Neuronal stem cell (in vitro differentiated cells): ENCODE data around the gene IFNLR1.

Experiments used
- DNase-seq: peaks from one replicate; pipeline ENCODE4 v3.0.0-alpha.2; 2013; ENCODE audit warnings: low spot score
- H2AFZ ChIP-seq: one replicate; pipeline ENCODE4 v1.6.1; 2013; ENCODE audit warnings: mild to moderate bottlenecking, low read length, inconsistent platforms
- H2AK5ac ChIP-seq: 2 replicates; pipeline ENCODE4 v1.6.1; 2013; ENCODE audit warnings: low read depth, mild to moderate bottlenecking, inconsistent platforms, low read length, moderate library complexity, mixed read lengths
- H2BK120ac ChIP-seq: 2 replicates; pipeline ENCODE4 v1.6.1; 2013; ENCODE audit warnings: low read depth, mild to moderate bottlenecking, inconsistent platforms, low read length, moderate library complexity, mixed read lengths
- H2BK12ac ChIP-seq: one replicate; pipeline ENCODE4 v1.6.1; 2013; ENCODE audit warnings: low read length, inconsistent platforms
- H2BK15ac ChIP-seq: 2 replicates; pipeline ENCODE4 v1.6.1; 2013; ENCODE audit warnings: mild to moderate bottlenecking, low read length, inconsistent platforms, mixed read lengths
- H2BK5ac ChIP-seq: one replicate; pipeline ENCODE4 v1.6.1; 2013; ENCODE audit warnings: inconsistent platforms, mild to moderate bottlenecking, low read length, moderate library complexity
- H3K14ac ChIP-seq: one replicate; pipeline ENCODE4 v1.6.1; 2013; ENCODE audit warnings: low read length, inconsistent platforms
- H3K18ac ChIP-seq: 2 replicates; pipeline ENCODE4 v1.6.1; 2013; ENCODE audit warnings: low read length, inconsistent platforms
- H3K23ac ChIP-seq: 2 replicates; pipeline ENCODE4 v1.6.1; 2013; ENCODE audit warnings: low read depth, mild to moderate bottlenecking, mixed read lengths, low read length, inconsistent platforms; ENCODE audit not compliant: poor library complexity
- H3K27ac ChIP-seq: replicated peaks from 3 replicates; pipeline ENCODE4 v1.5.1; 2013; ENCODE audit warnings: low read length, inconsistent platforms
- H3K27me3 ChIP-seq, 3 experiments: 2 replicates each; pipeline ENCODE4 v1.6.1; 2013; ENCODE audit warnings: low read length in 3 of 3, mild to moderate bottlenecking in 2 of 3, inconsistent platforms in 1 of 3, low read depth in 1 of 3, mixed read lengths in 1 of 3, moderate library complexity in 1 of 3; ENCODE audit not compliant: control insufficient read depth in 3 of 3, insufficient read depth in 3 of 3
- H3K36me3 ChIP-seq, 2 donors: replicated peaks in 1 of 2; 2 replicates each; pipeline ENCODE4 v1.6.1; 2013; ENCODE audit warnings: low read length in 2 of 2; ENCODE audit not compliant: control insufficient read depth in 2 of 2, insufficient read depth in 2 of 2
- H3K4ac ChIP-seq: 2 replicates; pipeline ENCODE4 v1.6.1; 2013; ENCODE audit warnings: inconsistent platforms, mild to moderate bottlenecking, low read length, moderate library complexity
- H3K4me1 ChIP-seq, 2 donors: 1 replicate in 1 of 2; 2 replicates in 1 of 2; pipeline ENCODE4 v1.6.1; 2013; ENCODE audit warnings: low read length in 2 of 2, low read depth in 1 of 2; ENCODE audit not compliant: control insufficient read depth in 2 of 2, insufficient read depth in 1 of 2
- H3K4me2 ChIP-seq: one replicate; pipeline ENCODE4 v1.6.1; 2013; ENCODE audit warnings: mild to moderate bottlenecking, low read length, inconsistent platforms; ENCODE audit not compliant: insufficient read depth, poor library complexity, severe bottlenecking
- H3K4me3 ChIP-seq, 2 donors: 2 replicates each; pipeline ENCODE4 v1.5.1; 2013; ENCODE audit warnings: low read length in 2 of 2, mild to moderate bottlenecking in 2 of 2, inconsistent platforms in 1 of 2, moderate library complexity in 1 of 2
- H3K79me1 ChIP-seq: one replicate; pipeline ENCODE4 v1.6.1; 2013; ENCODE audit warnings: low read depth, mild to moderate bottlenecking, inconsistent platforms, low read length, moderate library complexity
- H3K9ac ChIP-seq: one replicate; pipeline ENCODE4 v1.6.1; 2013; ENCODE audit warnings: mild to moderate bottlenecking, low read depth, low read length, inconsistent platforms; ENCODE audit not compliant: poor library complexity
- H3K9me3 ChIP-seq, 2 donors: replicated peaks in 1 of 2; 2 replicates each; pipeline versions ENCODE3 to v1.6.1; 2013; ENCODE audit warnings: low read length in 2 of 2, mild to moderate bottlenecking in 2 of 2, inconsistent platforms in 1 of 2, low read depth in 1 of 2, mixed read lengths in 1 of 2, moderate library complexity in 1 of 2; ENCODE audit not compliant: control insufficient read depth in 2 of 2, insufficient read depth in 1 of 2
- H4K8ac ChIP-seq: one replicate; pipeline ENCODE4 v1.6.1; 2013; ENCODE audit warnings: low read depth, mild to moderate bottlenecking, inconsistent platforms, low read length, moderate library complexity
- H4K91ac ChIP-seq: one replicate; pipeline ENCODE4 v1.6.1; 2013; ENCODE audit warnings: low read length, low read depth, mild to moderate bottlenecking, inconsistent platforms; ENCODE audit not compliant: poor library complexity
- WGBS, 2 donors: extraction: QIAGEN DNeasy Blood & Tissue Kit; methylation state at CpG; one replicate each; pipeline ENCODE4 v1.1.7; 2013; ENCODE audit warnings: missing lambda C conversion rate in 2 of 2, mixed read lengths in 1 of 2; ENCODE audit not compliant: insufficient read length in 2 of 2, insufficient replicate concordance in 1 of 2; ENCODE audit errors: extremely low coverage in 2 of 2; 5-methylcytosine and 5-hydroxymethylcytosine counted together

The IFNLR1 gene

DNA sequence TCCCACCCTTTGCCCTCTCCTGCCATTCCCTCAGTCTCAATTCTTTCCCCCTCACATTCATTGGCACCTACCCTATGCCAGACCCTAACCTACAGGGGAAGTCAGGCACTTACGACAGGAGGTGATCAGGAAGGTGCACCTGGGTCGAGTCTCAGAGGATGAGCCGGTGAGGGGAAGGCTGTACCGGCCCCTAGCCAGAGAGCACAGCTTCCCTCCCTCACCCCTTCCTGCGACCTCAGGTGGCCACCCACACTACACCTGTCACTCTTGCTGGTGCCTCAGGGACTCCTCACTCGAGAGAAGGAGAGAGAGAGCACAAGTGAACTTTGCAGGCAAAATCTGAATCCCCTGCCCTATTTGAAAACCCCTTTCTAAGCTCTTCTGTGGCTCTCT is 73.5 kb downstream of the IFNLR1 start:
- Histone ChIP-seq H3K4me1 (peaks cover 0 to 17% of the 10 kb centered on the region in 2 donors), H2AFZ (no peak overlapping the region), H3K36me3 (no peaks in the 10 kb centered on the region), H4K8ac (no peak overlapping the region), H2BK5ac (no peak overlapping the region), H3K9ac (no peak overlapping the region), H3K14ac (no peak overlapping the region), H3K9me3 (no peaks in the 10 kb centered on the region), H3K4me3 (no peak overlapping the region), H2BK120ac (no peak overlapping the region), H3K79me1 (no peaks in the 10 kb centered on the region), H3K27me3 (peaks cover 0 to 48% (median 0%) of the 10 kb centered on the region in 3 experiments), H2BK12ac (no peak overlapping the region), H3K27ac (no peak overlapping the region), H3K4me2 (no peak overlapping the region), H2BK15ac (no peak overlapping the region), H3K4ac (no peak overlapping the region), H2AK5ac (no peak overlapping the region), H3K23ac (peak overlapping the region; percentile 29), H4K91ac (no peak overlapping the region), H3K18ac (no peak overlapping the region)
- WGBS, 2 donors: no CpG with 5 or more reads among the region's 6 CpGs
- DNase-seq: no peak

- Histone ChIP-seq H4K91ac (no peak within 1 kb of the TSS), H3K9ac (peak within 1 kb of the TSS; percentile 33), H2AFZ (no peak within 1 kb of the TSS), H3K18ac (peak within 1 kb of the TSS; percentile 84), H2AK5ac (peak within 1 kb of the TSS; percentile 47), H3K14ac (no peak within 1 kb of the TSS), H2BK15ac (no peak within 1 kb of the TSS), H2BK5ac (no peak within 1 kb of the TSS), H3K27me3 (peaks cover 0 to 50% (median 0%) of the 10 kb centered on the region in 3 experiments), H3K4me3 (no peak within 1 kb of the TSS), H4K8ac (no peak within 1 kb of the TSS), H3K36me3 (no peaks in the 10 kb centered on the region), H3K4ac (no peak within 1 kb of the TSS), H3K27ac (no peak within 1 kb of the TSS), H3K4me2 (peak within 1 kb of the TSS; percentile 43), H3K23ac (peak within 1 kb of the TSS; percentile 49), H2BK120ac (peak within 1 kb of the TSS; percentile 48), H3K4me1 (peaks cover 0 to 27% of the 10 kb centered on the region in 2 donors), H3K79me1 (no peaks in the 10 kb centered on the region), H2BK12ac (no peak within 1 kb of the TSS), H3K9me3 (no peaks in the 10 kb centered on the region)
- no CpG with 5 or more reads among the region's 27 CpGs for WGBS, 2 donors
- no peak for DNase-seq
Measured at GRCh38 chr1:24111996-24112779, 74.9 kb downstream of the IFNLR1 start, which contains the start of gene MYOM3. MYOM3 (minus strand) TSS chr1:24112135; CDS start chr1:24108636, 3,499 bp downstream.

DNA sequence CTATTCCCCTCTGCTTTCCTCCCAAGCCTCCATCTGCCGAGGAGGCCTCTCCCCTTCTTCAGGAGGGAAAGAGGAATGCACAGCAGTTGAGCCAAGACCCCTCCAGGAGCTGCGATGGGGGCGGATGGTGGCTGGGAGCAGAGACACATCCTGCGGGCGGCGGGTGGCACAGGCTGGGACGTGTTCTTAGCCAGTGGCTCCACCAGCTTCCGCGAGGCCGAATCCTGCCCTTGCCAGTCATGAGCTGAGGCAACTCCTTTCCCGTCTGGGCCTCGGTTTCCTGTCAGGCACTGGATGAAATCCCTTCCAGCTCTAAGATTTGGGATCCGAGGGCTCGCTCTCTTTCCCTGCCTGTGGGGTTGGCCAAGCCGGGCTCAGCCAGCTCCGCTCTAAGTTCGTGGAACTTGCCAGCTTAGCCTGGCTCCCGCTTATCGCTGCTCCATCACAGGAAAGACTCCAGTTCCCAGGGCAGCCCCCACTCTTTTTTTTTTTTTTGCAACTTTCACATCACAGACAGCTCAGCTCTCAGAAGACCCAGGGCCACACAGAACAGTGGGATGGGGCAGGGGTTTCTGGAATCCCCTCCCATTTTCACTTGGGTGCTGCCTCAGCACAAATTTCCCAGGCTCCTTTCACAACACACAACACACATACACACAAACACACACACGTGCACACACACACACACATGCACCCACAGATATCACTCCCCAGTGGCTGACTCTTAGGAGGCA is 75.7 kb downstream of the IFNLR1 start:
- H2BK15ac ChIP-seq: no peak overlapping the region
- H3K14ac ChIP-seq: no peak overlapping the region
- H3K36me3 ChIP-seq: no peaks in the 10 kb centered on the region
- no peak overlapping the region for H2BK5ac ChIP-seq
- no peak overlapping the region for H3K4me3 ChIP-seq
- H2BK12ac ChIP-seq: no peak overlapping the region
- H4K91ac ChIP-seq: no peak overlapping the region
- no peaks in the 10 kb centered on the region for H3K79me1 ChIP-seq
- WGBS, 2 donors: no CpG with 5 or more reads among the region's 20 CpGs
- peaks cover 0 to 50% (median 0%) of the 10 kb centered on the region in 3 experiments for H3K27me3 ChIP-seq
- H3K27ac ChIP-seq: no peak overlapping the region
- H4K8ac ChIP-seq: no peak overlapping the region
- H3K18ac ChIP-seq: peak overlapping the region; percentile 84
- peaks cover 0 to 29% of the 10 kb centered on the region in 2 donors for H3K4me1 ChIP-seq
- no peak overlapping the region for H3K23ac ChIP-seq
- peak overlapping the region; percentile 48 for H2BK120ac ChIP-seq
- H2AK5ac ChIP-seq: peak overlapping the region; percentile 47
- H2AFZ ChIP-seq: no peak overlapping the region
- no peaks in the 10 kb centered on the region for H3K9me3 ChIP-seq
- no peak for DNase-seq
- no peak overlapping the region for H3K4me2 ChIP-seq
- peak overlapping the region; percentile 33 for H3K9ac ChIP-seq
- no peak overlapping the region for H3K4ac ChIP-seq
